ENCODE data around the gene CHSY3.

The CHSY3 gene

DNA sequence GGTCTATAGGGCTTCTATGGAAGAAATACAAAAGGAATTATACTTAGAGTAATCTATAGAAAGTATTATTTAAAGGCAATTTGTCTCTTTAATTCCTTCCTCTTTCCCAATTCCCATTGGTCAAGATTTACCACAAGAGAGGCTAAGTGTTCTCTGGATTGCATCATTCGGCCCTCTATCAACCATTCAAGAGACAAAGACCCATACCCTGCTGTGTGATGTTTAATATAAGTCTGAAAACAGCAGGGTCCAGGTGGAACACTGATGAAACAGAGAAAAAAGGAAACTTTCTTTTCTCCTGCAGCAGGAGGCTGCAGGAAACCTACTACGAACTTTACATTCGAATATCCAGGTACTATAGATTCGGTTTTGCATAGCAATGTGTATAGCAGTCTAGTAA, 323.4 kb downstream of the CHSY3 start:
- H3K4me3 ChIP-seq (ENCODE audit: low read length): no peak overlapping the region
- TF ChIP-seq, protein P1, sequence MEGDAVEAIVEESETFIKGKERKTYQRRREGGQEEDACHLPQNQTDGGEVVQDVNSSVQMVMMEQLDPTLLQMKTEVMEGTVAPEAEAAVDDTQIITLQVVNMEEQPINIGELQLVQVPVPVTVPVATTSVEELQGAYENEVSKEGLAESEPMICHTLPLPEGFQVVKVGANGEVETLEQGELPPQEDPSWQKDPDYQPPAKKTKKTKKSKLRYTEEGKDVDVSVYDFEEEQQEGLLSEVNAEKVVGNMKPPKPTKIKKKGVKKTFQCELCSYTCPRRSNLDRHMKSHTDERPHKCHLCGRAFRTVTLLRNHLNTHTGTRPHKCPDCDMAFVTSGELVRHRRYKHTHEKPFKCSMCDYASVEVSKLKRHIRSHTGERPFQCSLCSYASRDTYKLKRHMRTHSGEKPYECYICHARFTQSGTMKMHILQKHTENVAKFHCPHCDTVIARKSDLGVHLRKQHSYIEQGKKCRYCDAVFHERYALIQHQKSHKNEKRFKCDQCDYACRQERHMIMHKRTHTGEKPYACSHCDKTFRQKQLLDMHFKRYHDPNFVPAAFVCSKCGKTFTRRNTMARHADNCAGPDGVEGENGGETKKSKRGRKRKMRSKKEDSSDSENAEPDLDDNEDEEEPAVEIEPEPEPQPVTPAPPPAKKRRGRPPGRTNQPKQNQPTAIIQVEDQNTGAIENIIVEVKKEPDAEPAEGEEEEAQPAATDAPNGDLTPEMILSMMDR (conservative IDR thresholded peaks at IDR 0.05; ENCODE audit: low read length): no peak
- no peak for DNase-seq (ENCODE audit: low read depth)

DNA sequence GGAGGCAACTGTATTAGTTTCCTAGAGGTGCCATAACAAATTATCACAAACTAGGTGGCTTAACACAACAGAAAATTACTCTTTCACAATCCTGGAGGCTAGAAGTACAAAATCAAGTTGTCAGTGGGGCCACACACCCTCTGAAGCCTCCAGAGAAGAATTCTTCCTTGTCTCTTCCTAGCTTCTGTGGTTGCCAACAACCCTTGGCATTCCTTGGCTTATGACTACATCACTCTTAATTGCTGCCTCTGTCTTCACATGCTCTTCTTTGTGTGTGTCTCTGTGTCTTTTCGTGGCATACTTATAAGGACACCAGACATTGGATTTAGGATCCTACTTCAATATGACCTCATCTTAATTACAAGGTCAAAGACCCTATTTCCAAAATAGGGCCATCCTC, 327.5 kb downstream of the CHSY3 start:
- TF ChIP-seq, protein P1 (conservative IDR thresholded peaks at IDR 0.05; ENCODE audit: low read length): no peak
- H3K4me3 ChIP-seq (ENCODE audit: low read length): no peak overlapping the region
- DNase-seq (ENCODE audit: low read depth): no peak

DNA sequence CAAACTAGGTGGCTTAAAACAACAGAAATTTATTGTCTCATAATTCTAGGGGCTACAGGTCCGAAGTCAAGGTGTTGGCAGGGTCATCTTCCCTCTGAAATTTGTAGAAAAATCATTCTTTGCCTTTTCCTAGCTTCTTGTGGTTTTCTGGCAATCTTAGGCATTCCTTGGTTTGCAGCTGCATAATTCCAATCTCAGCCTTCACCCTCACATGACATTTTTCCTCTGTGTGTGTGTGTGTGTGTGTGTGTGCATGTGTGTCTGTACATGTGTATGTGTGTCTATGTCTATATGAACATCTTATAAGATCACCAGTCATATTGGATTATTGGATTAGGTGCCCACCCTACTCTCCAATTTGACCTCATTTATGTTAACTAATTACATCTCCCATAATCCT, 330.6 kb downstream of the CHSY3 start:
- DNase-seq (ENCODE audit: low read depth): peak; percentile 1
- TF ChIP-seq, protein P1 (conservative IDR thresholded peaks at IDR 0.05; ENCODE audit: low read length): no peak
- H3K4me3 ChIP-seq (ENCODE audit: low read length): no peak overlapping the region
